Activated T-cell treated with anti-CD3 and anti-CD28 coated beads, Interleukin-2, amount 50 U/mL, for 4 hours (primary cell): ENCODE results near the gene L3HYPDH. TPM values are rescaled to one million over a fixed set of nuclear protein-coding genes. Genes with fewer than 3 reads are reported as not detected.
"Not testable (repeated sequence)": the region's sequence is repeated elsewhere in the genome, so short reads cannot be mapped to it uniquely, and the experiment has no call there.

Experiments used
- ATAC-seq, 2 donors: fragments of 200-7000 bp; cut with Tn5 transposase; one replicate each; pipeline ENCODE4 v1.10.0; 2021
- DNase-seq: peaks from one replicate; pipeline ENCODE4 v3.0.0-alpha.2; 2020
- H3K27me3 Mint-ChIP-seq: one replicate; pipeline ENCODE4 v1.8.0; 2021; ENCODE audit warnings: low read depth, mixed read lengths
- H3K36me3 Mint-ChIP-seq: one replicate; pipeline ENCODE4 v1.8.0; 2022; ENCODE audit warnings: mixed read lengths; ENCODE audit not compliant: insufficient read depth
- H3K4me1 Mint-ChIP-seq: one replicate; pipeline ENCODE4 v1.8.0; 2021; ENCODE audit warnings: low read depth, mixed read lengths
- H3K4me3 Mint-ChIP-seq: one replicate; pipeline ENCODE4 v1.8.0; 2021; ENCODE audit warnings: mild to moderate bottlenecking, moderate library complexity, mixed read lengths
- H3K9me3 Mint-ChIP-seq: one replicate; pipeline ENCODE4 v1.8.0; 2021; ENCODE audit warnings: mixed read lengths
- total RNA-seq, 3 donors: library from RNA; stranded (reverse); gene quantifications; one replicate each; pipeline ENCODE4 v1.2.1, GENCODE V29; 2021

Gene L3HYPDH
- total RNA-seq, 3 donors from 2014 or later: 8.1 to 9.7 (median 8.5) TPM

DNA sequence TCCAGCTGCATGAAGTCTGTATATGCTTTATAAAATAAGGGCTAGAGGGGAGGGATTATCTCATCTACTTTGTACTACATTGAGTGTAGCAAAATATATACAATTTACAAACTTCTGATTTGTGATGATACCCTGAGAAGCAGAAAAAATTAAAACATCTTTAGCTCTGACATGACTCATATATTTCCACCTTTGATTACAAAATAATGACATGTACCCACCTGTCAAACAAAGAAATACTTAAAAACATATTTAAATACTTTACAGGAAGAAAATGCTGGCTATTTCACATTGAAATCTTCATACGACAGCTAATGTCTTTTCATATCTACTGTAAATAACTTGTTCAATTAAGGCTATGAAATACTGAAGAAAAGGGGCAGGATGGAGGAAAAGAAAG, 22.3 kb downstream of the L3HYPDH start:
- Mint-ChIP-seq H3K9me3 (peaks cover 6% of the 10 kb centered on the region), H3K36me3 (peaks cover 7% of the 10 kb centered on the region), H3K27me3 (peaks cover 5% of the 10 kb centered on the region), H3K4me1 (peaks cover 16% of the 10 kb centered on the region), H3K4me3 (no peak overlapping the region)
- ATAC-seq (no peak), DNase-seq (no peak)

DNA sequence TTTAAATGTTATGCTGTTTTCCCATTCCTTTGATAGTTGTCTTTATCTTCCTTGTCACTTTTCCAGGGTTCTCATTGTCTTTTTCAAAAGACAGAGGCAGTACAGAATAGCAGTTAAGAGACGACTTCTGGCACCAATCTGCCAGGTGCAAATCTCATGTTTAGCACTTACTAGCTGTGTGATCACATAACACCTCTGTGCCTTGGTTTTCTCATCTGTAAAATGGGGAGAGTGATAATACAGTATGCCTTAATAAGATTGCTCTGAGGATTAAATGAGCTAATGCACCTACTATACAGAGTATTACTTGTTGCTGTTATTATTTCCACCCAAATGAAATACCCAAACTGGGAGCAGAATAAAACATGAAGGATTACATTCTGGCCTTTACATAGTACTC, 23.8 kb downstream of the L3HYPDH start:
- ATAC-seq (no peak), DNase-seq (no peak)
- Mint-ChIP-seq H3K9me3 (peaks cover 9% of the 10 kb centered on the region), H3K4me1 (peaks cover 11% of the 10 kb centered on the region), H3K27me3 (peaks cover 5% of the 10 kb centered on the region), H3K4me3 (no peak overlapping the region), H3K36me3 (peaks cover 11% of the 10 kb centered on the region)

DNA sequence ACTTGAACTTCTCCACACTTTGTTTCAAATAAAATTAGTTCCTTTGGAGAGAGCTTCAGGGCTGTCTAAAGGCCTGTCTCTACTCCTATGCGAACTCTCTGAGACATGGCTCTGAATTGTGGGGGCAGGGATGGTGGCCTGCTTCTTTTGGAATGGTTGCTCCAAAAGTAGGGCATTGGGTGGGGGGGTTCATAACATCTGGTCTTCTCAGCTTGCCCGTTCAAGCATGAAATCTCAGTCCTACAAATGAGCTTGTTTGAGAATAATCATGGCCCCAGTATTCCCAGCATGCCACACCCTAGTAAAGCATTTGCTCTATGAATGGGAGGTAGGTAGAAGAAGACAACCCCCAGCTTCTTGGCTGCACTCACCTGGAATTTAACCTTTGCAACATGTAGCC, 25.7 kb downstream of the L3HYPDH start:
- ATAC-seq (no peak), DNase-seq (no peak)
- H3K9me3 Mint-ChIP-seq: peaks cover 9% of the 10 kb centered on the region
- peaks cover 5% of the 10 kb centered on the region for H3K27me3 Mint-ChIP-seq
- H3K4me1 Mint-ChIP-seq: peaks cover 2% of the 10 kb centered on the region
- H3K4me3 Mint-ChIP-seq: no peak overlapping the region
- H3K36me3 Mint-ChIP-seq: peaks cover 16% of the 10 kb centered on the region

DNA sequence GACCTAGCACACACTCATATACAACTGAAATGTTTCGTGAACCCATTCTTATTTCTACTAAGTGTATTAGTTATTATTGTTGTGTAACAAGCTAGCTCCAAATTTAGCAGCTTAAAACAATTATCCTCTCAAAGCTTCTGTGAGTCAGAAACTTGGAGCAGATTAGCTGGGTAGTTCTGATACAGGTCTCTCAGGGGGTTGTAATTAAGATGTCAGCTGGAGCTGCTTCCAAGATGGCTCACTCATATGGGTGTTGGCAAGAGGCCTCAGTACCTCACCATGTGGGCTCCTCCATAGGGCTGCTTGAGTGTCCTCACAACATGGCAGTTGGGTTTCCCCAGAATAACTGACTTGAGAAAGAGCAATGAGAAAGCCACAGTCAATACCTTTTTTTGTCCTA, 28.8 kb downstream of the L3HYPDH start:
- H3K4me1 Mint-ChIP-seq: no peaks in the 10 kb centered on the region
- peaks cover 17% of the 10 kb centered on the region for H3K36me3 Mint-ChIP-seq
- H3K9me3 Mint-ChIP-seq: peaks cover 9% of the 10 kb centered on the region
- DNase-seq: no peak
- H3K27me3 Mint-ChIP-seq: peaks cover 5% of the 10 kb centered on the region
- no peak for ATAC-seq
- H3K4me3 Mint-ChIP-seq: no peak overlapping the region

DNA sequence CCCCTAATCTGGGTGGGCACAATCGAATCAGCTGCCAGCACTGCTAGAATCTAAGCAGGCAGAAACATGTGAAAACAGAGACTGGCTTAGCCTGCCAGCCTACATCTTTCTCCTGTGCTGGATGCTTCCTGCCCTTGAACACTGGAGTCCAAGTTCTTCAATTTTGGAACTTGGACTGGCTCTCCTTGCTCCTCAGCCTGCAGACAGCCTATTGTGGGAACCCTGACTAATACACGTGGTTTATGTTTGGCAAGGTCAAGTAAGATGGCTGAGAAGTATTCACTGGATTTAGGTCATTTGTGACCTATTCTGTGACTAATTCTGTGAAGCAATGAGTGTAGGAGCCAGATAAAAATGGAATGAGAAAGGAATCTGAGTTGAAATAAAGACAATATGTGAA, 30.1 kb downstream of the L3HYPDH start:
- DNase-seq: no peak
- Mint-ChIP-seq H3K36me3 (peaks cover 17% of the 10 kb centered on the region), H3K27me3 (no peaks in the 10 kb centered on the region), H3K4me1 (no peaks in the 10 kb centered on the region), H3K4me3 (no peak overlapping the region), H3K9me3 (peaks cover 9% of the 10 kb centered on the region)
- ATAC-seq: no peak

DNA sequence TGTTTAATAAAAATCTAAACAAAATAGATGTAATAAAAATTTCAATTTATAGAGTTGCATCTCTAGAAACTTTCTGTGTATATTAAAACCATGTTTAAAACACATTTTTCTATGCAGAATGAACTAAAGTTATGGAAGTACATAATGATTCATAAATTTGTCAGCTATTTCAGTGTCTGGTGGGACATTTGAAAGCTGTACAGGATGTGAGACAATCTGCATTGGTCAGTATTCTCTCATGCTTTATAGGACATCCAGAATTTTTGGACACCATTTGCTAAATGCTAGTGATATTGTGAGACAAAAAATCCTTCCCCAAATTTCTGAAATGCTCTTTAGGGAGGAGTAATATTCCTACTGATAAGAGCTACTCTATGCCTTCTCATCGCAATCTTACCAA, 32.4 kb downstream of the L3HYPDH start:
- no peaks in the 10 kb centered on the region for H3K27me3 Mint-ChIP-seq
- no peak overlapping the region for H3K4me3 Mint-ChIP-seq
- no peaks in the 10 kb centered on the region for H3K4me1 Mint-ChIP-seq
- DNase-seq: no peak
- no peak for ATAC-seq
- H3K36me3 Mint-ChIP-seq: peaks cover 10% of the 10 kb centered on the region
- H3K9me3 Mint-ChIP-seq: peaks cover 3% of the 10 kb centered on the region

DNA sequence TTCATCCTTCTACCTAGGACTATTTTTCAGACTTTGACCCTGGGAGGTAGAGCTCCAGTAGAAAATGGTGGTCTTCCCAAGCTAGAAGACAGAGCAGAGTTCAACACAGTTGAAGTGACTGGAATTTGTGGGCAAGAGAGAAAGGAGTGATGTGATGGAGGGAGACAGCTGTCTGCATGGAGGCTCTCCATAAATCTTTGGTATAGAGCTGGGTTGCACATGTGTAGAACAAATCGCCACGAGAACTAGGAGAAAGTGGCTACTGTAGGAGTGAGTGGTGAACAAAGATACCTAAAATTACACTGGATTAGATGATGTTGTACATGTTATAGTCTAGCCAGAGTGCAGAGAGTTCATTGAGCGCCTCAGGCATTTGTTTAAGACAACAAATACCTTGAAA, 33.5 kb downstream of the L3HYPDH start:
- Mint-ChIP-seq H3K4me3 (no peak overlapping the region), H3K9me3 (no peaks in the 10 kb centered on the region), H3K36me3 (peaks cover 6% of the 10 kb centered on the region), H3K27me3 (no peaks in the 10 kb centered on the region), H3K4me1 (no peaks in the 10 kb centered on the region)
- ATAC-seq (no peak), DNase-seq (no peak)

DNA sequence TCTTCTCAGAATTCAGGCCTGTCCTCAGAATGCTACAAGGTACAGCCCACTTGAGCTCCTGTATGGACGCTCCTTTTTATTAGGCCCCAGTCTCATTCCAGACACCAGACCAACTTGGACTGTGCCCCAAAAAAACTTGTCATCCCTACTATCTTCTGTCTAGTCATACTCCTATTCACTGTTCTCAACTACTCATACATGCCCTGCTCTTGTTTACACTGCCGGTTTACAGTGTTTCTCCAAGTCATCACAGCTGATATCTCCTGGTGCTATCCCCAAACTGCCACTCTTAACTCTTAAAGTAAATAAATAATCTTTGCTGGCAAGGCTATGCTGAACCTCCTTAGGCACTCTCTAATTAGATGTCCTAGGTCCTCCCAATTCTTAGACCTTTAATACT, 35.5 kb downstream of the L3HYPDH start:
- ATAC-seq, H3K27me3 Mint-ChIP-seq, H3K9me3 Mint-ChIP-seq, H3K4me3 Mint-ChIP-seq, H3K4me1 Mint-ChIP-seq, H3K36me3 Mint-ChIP-seq, DNase-seq: not testable (repeated sequence)

DNA sequence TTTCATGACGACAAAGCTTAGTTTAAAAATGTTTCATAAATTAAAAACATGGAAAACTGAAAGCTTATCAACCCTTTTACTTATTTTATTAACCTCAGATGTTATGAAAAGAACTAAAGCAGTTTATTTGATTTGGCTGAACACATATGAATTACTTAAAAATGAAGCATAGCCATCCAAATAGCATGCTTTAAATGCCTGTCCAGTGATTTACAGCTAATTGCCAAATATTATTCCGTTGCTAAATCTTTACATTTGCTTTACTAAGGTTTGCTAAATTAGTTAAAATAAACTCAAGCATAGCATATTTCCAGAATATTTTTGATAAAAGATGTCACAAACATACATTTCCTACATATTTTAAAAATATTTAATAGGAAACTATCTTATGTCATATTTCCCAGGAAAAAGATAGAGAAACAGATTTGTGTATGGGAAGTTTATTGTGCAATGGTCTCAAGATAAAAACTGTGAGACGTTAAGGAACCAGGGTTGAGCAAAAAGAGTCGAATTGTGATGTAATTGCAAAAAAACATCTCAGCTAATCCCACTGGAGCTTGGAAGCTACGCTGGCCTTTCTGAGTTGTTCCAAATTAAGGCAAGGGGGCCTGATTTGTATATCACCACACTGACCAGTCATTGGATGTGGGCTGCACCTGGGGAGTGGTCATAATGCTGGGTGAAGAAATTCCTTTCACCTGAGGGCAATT, 44.8 kb downstream of the L3HYPDH start:
- ATAC-seq (no peak), DNase-seq (no peak)
- no peaks in the 10 kb centered on the region for H3K9me3 Mint-ChIP-seq
- H3K4me1 Mint-ChIP-seq: no peaks in the 10 kb centered on the region
- H3K36me3 Mint-ChIP-seq: no peaks in the 10 kb centered on the region
- H3K4me3 Mint-ChIP-seq: no peak overlapping the region
- peaks cover 4% of the 10 kb centered on the region for H3K27me3 Mint-ChIP-seq

DNA sequence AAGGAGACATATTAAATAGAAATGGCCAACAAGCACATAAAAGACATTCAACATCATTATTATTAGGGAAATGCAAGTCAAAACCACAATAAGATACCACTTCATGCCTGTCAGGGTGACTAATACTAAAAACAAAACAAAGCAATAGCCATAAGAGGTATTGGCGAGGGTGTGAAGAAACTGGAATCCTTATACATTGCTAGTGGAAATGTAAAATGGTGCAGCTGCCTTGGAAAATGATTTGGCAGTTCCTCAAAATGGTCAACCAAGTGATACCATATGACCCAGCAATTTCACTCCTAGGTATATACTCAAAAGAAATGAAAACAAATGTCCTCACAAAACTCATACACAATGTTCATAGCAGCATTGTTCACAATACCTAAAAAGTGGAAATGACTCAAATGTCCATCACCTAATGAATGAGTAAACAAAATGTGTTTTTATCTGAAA, 46.0 kb downstream of the L3HYPDH start:
- no peaks in the 10 kb centered on the region for H3K9me3 Mint-ChIP-seq
- no peak for DNase-seq
- no peaks in the 10 kb centered on the region for H3K36me3 Mint-ChIP-seq
- H3K4me3 Mint-ChIP-seq: no peak overlapping the region
- H3K27me3 Mint-ChIP-seq: peaks cover 4% of the 10 kb centered on the region
- ATAC-seq: no peak
- H3K4me1 Mint-ChIP-seq: no peaks in the 10 kb centered on the region

DNA sequence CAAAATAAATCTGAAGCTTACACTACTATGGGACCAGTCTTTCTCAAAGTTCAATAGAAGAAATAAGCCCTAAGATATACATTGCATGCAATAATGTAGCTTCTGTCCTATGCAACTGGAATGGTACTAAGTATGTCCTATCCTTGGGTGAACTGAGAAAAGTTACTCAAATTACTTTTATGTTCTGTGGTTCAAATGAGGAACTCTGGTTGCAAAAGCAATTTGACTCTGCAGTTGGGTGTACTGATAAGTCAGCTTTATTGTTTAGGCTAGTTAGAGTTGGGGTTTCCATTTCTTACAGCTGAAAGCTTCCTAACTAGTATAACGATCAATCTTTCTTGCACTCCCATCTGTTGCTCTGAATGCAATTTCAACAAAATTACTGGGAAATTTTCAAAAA, 48.2 kb downstream of the L3HYPDH start:
- no peak for ATAC-seq
- H3K36me3 Mint-ChIP-seq: no peaks in the 10 kb centered on the region
- H3K27me3 Mint-ChIP-seq: no peaks in the 10 kb centered on the region
- no peaks in the 10 kb centered on the region for H3K4me1 Mint-ChIP-seq
- no peak for DNase-seq
- no peaks in the 10 kb centered on the region for H3K9me3 Mint-ChIP-seq
- no peak overlapping the region for H3K4me3 Mint-ChIP-seq

DNA sequence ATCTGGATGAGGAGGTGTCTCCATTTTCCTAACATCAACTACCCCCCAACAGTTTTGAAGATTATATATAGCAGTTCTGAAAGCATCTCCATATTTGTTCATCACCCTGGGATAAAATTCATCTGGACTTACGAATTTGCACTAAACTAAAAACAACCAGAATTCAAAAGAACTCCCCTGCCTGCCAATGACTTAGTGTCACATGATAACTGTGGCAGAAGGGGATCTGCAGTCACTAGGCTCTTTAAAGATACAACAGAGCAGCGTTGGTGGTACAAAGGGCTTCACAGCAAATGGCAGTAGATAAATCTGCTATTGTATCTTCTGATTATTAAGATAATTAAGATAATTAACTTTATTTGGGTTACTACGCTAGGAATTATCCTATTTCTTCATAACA, 49.1 kb downstream of the L3HYPDH start:
- DNase-seq (no peak), ATAC-seq (no peak)
- H3K4me1 Mint-ChIP-seq: no peaks in the 10 kb centered on the region

DNA sequence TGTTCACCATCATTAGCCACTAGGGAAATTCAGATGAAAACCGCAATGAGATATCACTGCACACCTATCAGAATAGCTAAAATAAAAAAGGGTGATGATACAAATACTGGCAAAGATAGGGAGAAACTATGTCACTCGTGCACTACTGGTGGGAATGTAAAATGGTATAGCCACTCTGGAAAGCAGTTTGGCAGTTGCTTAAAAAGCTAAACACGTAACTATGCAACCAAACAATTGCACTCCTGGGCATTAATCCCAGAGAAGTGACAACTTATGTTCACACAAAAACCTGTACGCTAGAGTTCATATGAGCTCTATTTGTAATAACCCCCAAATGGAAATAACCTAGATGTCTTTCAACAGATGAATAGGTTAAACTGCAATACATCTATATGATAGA, 54.4 kb downstream of the L3HYPDH start:
- Mint-ChIP-seq H3K4me1 (no peaks in the 10 kb centered on the region), H3K4me3 (no peak overlapping the region), H3K27me3 (peaks cover 2% of the 10 kb centered on the region), H3K9me3 (no peaks in the 10 kb centered on the region), H3K36me3 (no peaks in the 10 kb centered on the region)
- ATAC-seq (no peak), DNase-seq (no peak)

More for the DNA sequence above, 49.1 kb downstream of the L3HYPDH start:
- no peak overlapping the region for H3K4me3 Mint-ChIP-seq
- no peaks in the 10 kb centered on the region for H3K27me3 Mint-ChIP-seq
- H3K9me3 Mint-ChIP-seq: no peaks in the 10 kb centered on the region
- H3K36me3 Mint-ChIP-seq: no peaks in the 10 kb centered on the region

DNA sequence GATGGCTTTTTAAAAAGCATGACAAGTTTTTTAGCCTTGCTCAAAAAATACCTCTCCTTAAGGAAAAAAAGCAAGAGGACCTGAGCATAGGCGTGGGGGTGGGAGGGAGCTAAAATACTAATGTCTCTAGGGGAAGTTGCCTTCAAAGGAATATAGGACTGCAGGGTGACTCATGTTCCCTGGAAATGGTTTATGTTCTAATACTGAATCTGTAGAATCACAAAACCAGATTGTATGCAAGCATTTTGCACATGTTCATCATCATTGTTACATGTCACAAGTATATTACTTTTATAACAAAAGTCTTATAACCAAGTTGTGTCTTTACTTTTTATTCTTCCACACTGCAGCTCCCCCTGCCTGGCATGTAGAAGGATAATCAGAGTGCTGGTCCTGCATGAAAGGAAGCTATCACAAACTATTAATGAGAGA, 55.6 kb downstream of the L3HYPDH start:
- no peaks in the 10 kb centered on the region for H3K9me3 Mint-ChIP-seq
- H3K36me3 Mint-ChIP-seq: no peaks in the 10 kb centered on the region
- ATAC-seq: no peak
- peaks cover 2% of the 10 kb centered on the region for H3K27me3 Mint-ChIP-seq
- no peak for DNase-seq
- no peaks in the 10 kb centered on the region for H3K4me1 Mint-ChIP-seq
- H3K4me3 Mint-ChIP-seq: no peak overlapping the region

DNA sequence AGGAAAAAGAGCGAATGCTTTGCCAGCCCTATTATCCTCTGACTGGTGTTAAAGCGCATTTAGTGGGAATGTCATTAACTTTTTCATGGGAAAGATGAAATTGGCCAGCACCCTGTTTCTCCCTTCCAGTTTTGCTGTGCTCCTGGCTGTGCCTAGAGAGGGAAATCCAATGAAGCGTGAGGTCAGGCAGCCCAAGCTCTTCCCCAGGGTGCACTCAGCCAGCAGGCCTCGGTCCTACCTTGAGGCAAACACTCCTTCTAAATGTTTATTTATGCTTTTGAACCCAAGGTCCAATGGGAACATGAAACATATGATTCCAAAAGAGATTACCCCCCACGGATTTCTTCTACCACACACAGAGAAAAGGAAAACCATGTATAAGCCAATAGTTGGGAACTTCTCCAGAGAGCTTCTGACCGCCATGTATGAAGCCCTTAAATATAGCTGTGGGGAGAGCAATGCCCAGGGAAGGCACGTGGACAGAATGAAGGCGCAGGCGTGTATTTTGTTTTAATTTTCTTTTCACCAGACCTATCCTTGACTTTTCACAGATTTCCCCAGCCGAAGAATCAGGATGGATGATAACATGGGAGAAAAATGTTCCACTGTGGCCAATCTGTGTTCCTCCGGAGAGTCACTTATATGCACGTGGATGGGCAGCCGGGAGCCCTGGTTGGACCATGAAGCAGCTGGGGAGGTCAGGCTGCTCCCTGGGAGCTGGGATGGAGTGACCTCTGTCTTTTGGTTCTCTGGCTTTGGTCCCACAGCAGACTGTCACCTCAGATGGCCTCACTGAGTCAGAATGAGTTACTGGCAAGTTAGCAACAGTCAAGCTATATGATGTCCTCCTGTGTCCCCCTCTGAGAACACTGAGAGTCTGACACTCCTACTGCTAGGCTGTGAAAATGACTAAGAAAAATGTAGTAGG, 56.3 kb downstream of the L3HYPDH start:
- Mint-ChIP-seq H3K4me3 (no peak overlapping the region), H3K36me3 (no peaks in the 10 kb centered on the region), H3K4me1 (no peaks in the 10 kb centered on the region), H3K27me3 (peaks cover 2% of the 10 kb centered on the region), H3K9me3 (no peaks in the 10 kb centered on the region)
- DNase-seq (no peak), ATAC-seq (peak in 1 of 2 donors; percentile 34)
